OCI-LY3 (cell line): ENCODE measurements around the gene TEPSIN.

Experiments used
- EZH2phosphoT487 ChIP-seq: fragments of 200-600 bp; shearing (Covaris generic); IDR thresholded peaks from 2 replicates; pipeline ENCODE4 v1.6.1; 2018; ENCODE audit warnings: antibody characterized with exemption, mixed run types, low read depth
- TF ChIP-seq, protein P1 (sequence below): fragments of 200-600, 300-600 bp; sonication (generic); IDR thresholded peaks from 2 replicates; pipeline ENCODE4 v1.5.1; 2014; ENCODE audit warnings: antibody characterized with exemption, low read length, low read depth

GRCh38 chr17:81233811-81234505 is 4.9 kb downstream of the TEPSIN start:
- TF ChIP-seq, protein P1, sequence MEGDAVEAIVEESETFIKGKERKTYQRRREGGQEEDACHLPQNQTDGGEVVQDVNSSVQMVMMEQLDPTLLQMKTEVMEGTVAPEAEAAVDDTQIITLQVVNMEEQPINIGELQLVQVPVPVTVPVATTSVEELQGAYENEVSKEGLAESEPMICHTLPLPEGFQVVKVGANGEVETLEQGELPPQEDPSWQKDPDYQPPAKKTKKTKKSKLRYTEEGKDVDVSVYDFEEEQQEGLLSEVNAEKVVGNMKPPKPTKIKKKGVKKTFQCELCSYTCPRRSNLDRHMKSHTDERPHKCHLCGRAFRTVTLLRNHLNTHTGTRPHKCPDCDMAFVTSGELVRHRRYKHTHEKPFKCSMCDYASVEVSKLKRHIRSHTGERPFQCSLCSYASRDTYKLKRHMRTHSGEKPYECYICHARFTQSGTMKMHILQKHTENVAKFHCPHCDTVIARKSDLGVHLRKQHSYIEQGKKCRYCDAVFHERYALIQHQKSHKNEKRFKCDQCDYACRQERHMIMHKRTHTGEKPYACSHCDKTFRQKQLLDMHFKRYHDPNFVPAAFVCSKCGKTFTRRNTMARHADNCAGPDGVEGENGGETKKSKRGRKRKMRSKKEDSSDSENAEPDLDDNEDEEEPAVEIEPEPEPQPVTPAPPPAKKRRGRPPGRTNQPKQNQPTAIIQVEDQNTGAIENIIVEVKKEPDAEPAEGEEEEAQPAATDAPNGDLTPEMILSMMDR = no peak
- no peak for TF ChIP-seq EZH2phosphoT487
